Measurements from ENCODE around the gene CADM1.

Gene CADM1

GRCh38 chr11:115303929-115304531 lies 200.2 kb downstream of the CADM1 start:
- H4K20me1 ChIP-seq (ENCODE audit: control insufficient read depth, insufficient read depth, low read depth, low read length): no peaks in the 10 kb centered on the region
- H3K27me3 ChIP-seq (ENCODE audit: control insufficient read depth, low read length): no peaks in the 10 kb centered on the region
- H3K9me3 ChIP-seq (ENCODE audit: control insufficient read depth, insufficient read depth, low read length): no peaks in the 10 kb centered on the region
- no peaks in the 10 kb centered on the region for H3K9me2 ChIP-seq (replicated peaks; ENCODE audit: control insufficient read depth, low read length)
- H3K4me2 ChIP-seq (ENCODE audit: low read length): no peak overlapping the region
- H3K36me3 ChIP-seq (ENCODE audit: control insufficient read depth, low read length): no peaks in the 10 kb centered on the region
- no peak overlapping the region for H3K4me3 ChIP-seq (ENCODE audit: low read length)
- H3K4me1 ChIP-seq (ENCODE audit: control insufficient read depth, low read length): no peaks in the 10 kb centered on the region
- no peak overlapping the region for H3K27ac ChIP-seq (ENCODE audit: low read depth, low read length)
- TF ChIP-seq EZH2phosphoT487 (IDR thresholded peaks at IDR 0.05; ENCODE audit: borderline replicate concordance, low read length): no peak
- TF ChIP-seq CTCF (IDR thresholded peaks at IDR 0.05; ENCODE audit: low read depth, low read length, poor library complexity, severe bottlenecking): no peak
- H3F3A ChIP-seq (ENCODE audit: control insufficient read depth, insufficient read depth): no peaks in the 10 kb centered on the region
- H3K79me2 ChIP-seq (ENCODE audit: control insufficient read depth, low read length): no peaks in the 10 kb centered on the region

- Histone ChIP-seq H3K4me1 (ENCODE audit: control insufficient read depth, low read length) (no peaks in the 10 kb centered on the region), H3K36me3 (ENCODE audit: control insufficient read depth, low read length) (no peaks in the 10 kb centered on the region), H3K4me2 (ENCODE audit: low read length) (no peak overlapping the region), H3K9me3 (ENCODE audit: control insufficient read depth, insufficient read depth, low read length) (no peaks in the 10 kb centered on the region), H4K20me1 (ENCODE audit: control insufficient read depth, insufficient read depth, low read depth, low read length) (no peaks in the 10 kb centered on the region), H3K79me2 (ENCODE audit: control insufficient read depth, low read length) (no peaks in the 10 kb centered on the region), H3K27me3 (ENCODE audit: control insufficient read depth, low read length) (no peaks in the 10 kb centered on the region), H3F3A (ENCODE audit: control insufficient read depth, insufficient read depth) (no peaks in the 10 kb centered on the region), H3K9me2 (replicated peaks; ENCODE audit: control insufficient read depth, low read length) (no peaks in the 10 kb centered on the region), H3K4me3 (ENCODE audit: low read length) (no peak overlapping the region), H3K27ac (ENCODE audit: low read depth, low read length) (no peak overlapping the region)
- TF ChIP-seq CTCF (IDR thresholded peaks at IDR 0.05; ENCODE audit: low read depth, low read length, poor library complexity, severe bottlenecking): no peak
Observed at GRCh38 chr11:115302946-115303703, 201.1 kb downstream of the CADM1 start.

- Histone ChIP-seq H3K27ac (ENCODE audit: low read depth, low read length) (no peak overlapping the region), H3K4me3 (ENCODE audit: low read length) (no peak overlapping the region), H3K4me1 (ENCODE audit: control insufficient read depth, low read length) (no peaks in the 10 kb centered on the region), H3K36me3 (ENCODE audit: control insufficient read depth, low read length) (no peaks in the 10 kb centered on the region), H3F3A (ENCODE audit: control insufficient read depth, insufficient read depth) (no peaks in the 10 kb centered on the region), H3K9me3 (ENCODE audit: control insufficient read depth, insufficient read depth, low read length) (no peaks in the 10 kb centered on the region), H4K20me1 (ENCODE audit: control insufficient read depth, insufficient read depth, low read depth, low read length) (no peaks in the 10 kb centered on the region), H3K4me2 (ENCODE audit: low read length) (no peak overlapping the region), H3K27me3 (ENCODE audit: control insufficient read depth, low read length) (no peaks in the 10 kb centered on the region), H3K9me2 (replicated peaks; ENCODE audit: control insufficient read depth, low read length) (no peaks in the 10 kb centered on the region), H3K79me2 (ENCODE audit: control insufficient read depth, low read length) (no peaks in the 10 kb centered on the region)
- TF ChIP-seq EZH2phosphoT487 (IDR thresholded peaks at IDR 0.05; ENCODE audit: borderline replicate concordance, low read length): no peak
- no peak for TF ChIP-seq CTCF (IDR thresholded peaks at IDR 0.05; ENCODE audit: low read depth, low read length, poor library complexity, severe bottlenecking)
Observed at GRCh38 chr11:115300660-115301428, 203.4 kb downstream of the CADM1 start.
